Measurements from ENCODE around the gene JUNB.

Gene JUNB

GRCh38 chr19:12840091-12841079 is 49.1 kb downstream of the JUNB start (continued):
- TF ChIP-seq BACH2 (CRISPR knock-in tag; IDR thresholded peaks at IDR 0.05; ENCODE audit: borderline replicate concordance) = no peak
- TF ChIP-seq OSR1 (CRISPR knock-in tag; IDR thresholded peaks at IDR 0.05) = no peak
- TF ChIP-seq TOX (CRISPR knock-in tag; IDR thresholded peaks at IDR 0.05; ENCODE audit: borderline replicate concordance) = no peak
- no peak for TF ChIP-seq ZC3H10 (CRISPR knock-in tag; IDR thresholded peaks at IDR 0.05)
- no peak for TF ChIP-seq SNAI2 (CRISPR knock-in tag; IDR thresholded peaks at IDR 0.05)
- TF ChIP-seq PATZ1 (CRISPR knock-in tag; IDR thresholded peaks at IDR 0.05; ENCODE audit: borderline replicate concordance) = no peak
- TF ChIP-seq ZNF70 (CRISPR knock-in tag; IDR thresholded peaks at IDR 0.05) = no peak
- no peak for TF ChIP-seq ZFP30 (CRISPR knock-in tag; IDR thresholded peaks at IDR 0.05)

GRCh38 chr19:12841094-12841493 is 49.8 kb downstream of the JUNB start:
- no peak for ATAC-seq
- no peak for TF ChIP-seq PPARA (CRISPR knock-in tag; IDR thresholded peaks at IDR 0.05; ENCODE audit: borderline replicate concordance)
- no peak for TF ChIP-seq ARNTL (CRISPR knock-in tag; IDR thresholded peaks at IDR 0.05; ENCODE audit: borderline replicate concordance, low read depth)
- TF ChIP-seq RARB (CRISPR knock-in tag; IDR thresholded peaks at IDR 0.05) = no peak
- no peak for TF ChIP-seq CREB5 (CRISPR knock-in tag; IDR thresholded peaks at IDR 0.05; ENCODE audit: low read depth)
- no peak for TF ChIP-seq ZNF565 (CRISPR knock-in tag; conservative IDR thresholded peaks at IDR 0.05; ENCODE audit: low read depth)
- no peak for TF ChIP-seq GLIS3 (CRISPR knock-in tag; IDR thresholded peaks at IDR 0.05)
- TF ChIP-seq PATZ1 (CRISPR knock-in tag; IDR thresholded peaks at IDR 0.05; ENCODE audit: borderline replicate concordance) = no peak
- no peak for TF ChIP-seq ZFP3 (CRISPR knock-in tag; IDR thresholded peaks at IDR 0.05)
- no peak for TF ChIP-seq CSDC2 (CRISPR knock-in tag; IDR thresholded peaks at IDR 0.05)
- no peak for TF ChIP-seq ZFP30 (CRISPR knock-in tag; IDR thresholded peaks at IDR 0.05)
- no peak for TF ChIP-seq TSHZ2 (CRISPR knock-in tag; IDR thresholded peaks at IDR 0.05)

- no peak for ATAC-seq
- no peak for TF ChIP-seq ZFP30 (CRISPR knock-in tag; IDR thresholded peaks at IDR 0.05)
- TF ChIP-seq POU6F1 (CRISPR knock-in tag; IDR thresholded peaks at IDR 0.05; ENCODE audit: borderline replicate concordance, low read depth) = no peak
- no peak for TF ChIP-seq PATZ1 (CRISPR knock-in tag; IDR thresholded peaks at IDR 0.05; ENCODE audit: borderline replicate concordance)
- no peak for TF ChIP-seq CSDC2 (CRISPR knock-in tag; IDR thresholded peaks at IDR 0.05)
- TF ChIP-seq ZNF70 (CRISPR knock-in tag; IDR thresholded peaks at IDR 0.05) = no peak
- TF ChIP-seq ZFP3 (CRISPR knock-in tag; IDR thresholded peaks at IDR 0.05) = no peak
These were observed 51.2 kb downstream of the JUNB start for GRCh38 chr19:12842511-12842910.
